HG03025 (cell line): ENCODE data around the gene MYO6.

ENCODE experiments used
- ATAC-seq: cut with Tn5 transposase; IDR thresholded peaks from one replicate; pipeline ENCODE4 v1.9.1; 2021; ENCODE audit warnings: mild to moderate bottlenecking, moderate library complexity; ENCODE audit not compliant: unreplicated experiment, low FRiP score

The MYO6 gene

GRCh38 chr6:75818098-75818855, 69.2 kb downstream of the MYO6 start:
- no peak for ATAC-seq

GRCh38 chr6:75819776-75820487, 70.9 kb downstream of the MYO6 start:
- ATAC-seq: no peak

- ATAC-seq: no peak
These were observed 75.1 kb downstream of the MYO6 start for GRCh38 chr6:75824160-75824559.

- no peak for ATAC-seq
These were observed 78.1 kb downstream of the MYO6 start for GRCh38 chr6:75827163-75827562.

- peak; percentile 82 for ATAC-seq
These were observed 82.2 kb downstream of the MYO6 start for GRCh38 chr6:75830959-75831885.

GRCh38 chr6:75834447-75834846, 85.4 kb downstream of the MYO6 start:
- ATAC-seq: no peak

- ATAC-seq: no peak
These were observed 93.2 kb downstream of the MYO6 start for GRCh38 chr6:75842191-75842590.

GRCh38 chr6:75842732-75843131, 93.7 kb downstream of the MYO6 start:
- ATAC-seq: no peak

GRCh38 chr6:75843396-75843795, 94.4 kb downstream of the MYO6 start:
- no peak for ATAC-seq

GRCh38 chr6:75848274-75848673, 99.2 kb downstream of the MYO6 start:
- ATAC-seq: no peak

GRCh38 chr6:75849329-75850025, 100.4 kb downstream of the MYO6 start:
- no peak for ATAC-seq

- ATAC-seq: no peak
These were observed 101.2 kb downstream of the MYO6 start for GRCh38 chr6:75850026-75850833.

- no peak for ATAC-seq
These were observed 103.7 kb downstream of the MYO6 start for GRCh38 chr6:75852721-75853120.

GRCh38 chr6:75853806-75854205, 104.8 kb downstream of the MYO6 start:
- no peak for ATAC-seq

- no peak for ATAC-seq
These were observed 106.0 kb downstream of the MYO6 start for GRCh38 chr6:75855052-75855451.

GRCh38 chr6:75856902-75857301, 107.9 kb downstream of the MYO6 start:
- no peak for ATAC-seq

GRCh38 chr6:75863001-75863400, 114.0 kb downstream of the MYO6 start:
- ATAC-seq: no peak

- no peak for ATAC-seq
These were observed 114.7 kb downstream of the MYO6 start for GRCh38 chr6:75863784-75864183.

GRCh38 chr6:75864446-75864845, 115.4 kb downstream of the MYO6 start:
- ATAC-seq: no peak

GRCh38 chr6:75870389-75870788, 121.3 kb downstream of the MYO6 start:
- ATAC-seq: no peak
